Endothelial cell of umbilical vein (primary cell): Measurements from ENCODE around the gene SLC22A6. TPM values are rescaled to one million over a fixed set of nuclear protein-coding genes. Genes with fewer than 3 reads are reported as not detected.

Experiments used
- BruUV-seq: library from RNA; stranded (reverse); fragments of 400-500 nt; replicated peaks from 2 replicates; lab custom pipeline; 2021; lab: Mats Ljungman, UMichigan
- CTCF ChIA-PET: fragments of 300-600, 350-600 bp; sonication (Branson Sonifier 250); formaldehyde crosslinking; loops from one replicate; lab custom pipeline; 2021; ENCODE audit warnings: antibody characterized with exemption, inconsistent platforms; lab: Charles Lee
- POLR2A ChIA-PET: fragments of 300-600, 350-600 bp; sonication (Branson Sonifier 250); formaldehyde crosslinking; loops from one replicate; lab custom pipeline; 2021; ENCODE audit warnings: antibody characterized with exemption, inconsistent platforms; lab: Charles Lee
- DNase-seq: peaks from one replicate; pipeline ENCODE4 v3.0.0-alpha.2; 2011; ENCODE audit warnings: low read depth, low spot score
- FAIRE-seq: peaks from 2 replicates; lab custom pipeline; 2011; peaks lifted over from hg19 to GRCh38; lab: Jason Lieb, UNC
- H2AFZ ChIP-seq: 2 replicates; pipeline ENCODE4 v1.6.0; 2012; ENCODE audit warnings: low read depth, low read length, control low read depth, inconsistent platforms
- H3K27ac ChIP-seq: 2 replicates; pipeline ENCODE4 v1.5.1; 2011; ENCODE audit warnings: low read depth, mild to moderate bottlenecking, control low read depth, low read length, moderate library complexity; ENCODE audit not compliant: insufficient read depth
- H3K27me3 ChIP-seq, 2 experiments: 2 replicates each; pipeline versions ENCODE4 v1.6.0 to v1.6.1; 2011; ENCODE audit warnings: low read length in 2 of 2, mixed read lengths in 1 of 2; ENCODE audit not compliant: control insufficient read depth in 2 of 2, insufficient read depth in 2 of 2
- H3K36me3 ChIP-seq, 2 experiments: 2 replicates in 1 of 2; 3 replicates in 1 of 2; pipeline ENCODE4 v1.5.1; 2011; ENCODE audit warnings: low read length in 2 of 2, mild to moderate bottlenecking in 1 of 2, moderate library complexity in 1 of 2; ENCODE audit not compliant: control insufficient read depth in 2 of 2, insufficient read depth in 2 of 2; ENCODE audit errors: extremely low read depth in 1 of 2
- H3K4me1 ChIP-seq: 3 replicates; pipeline ENCODE4 v1.5.1; 2011; ENCODE audit warnings: mild to moderate bottlenecking, low read length; ENCODE audit not compliant: control insufficient read depth, insufficient read depth; ENCODE audit errors: extremely low read depth
- H3K4me2 ChIP-seq: 2 replicates; pipeline ENCODE4 v1.6.1; 2011; ENCODE audit warnings: low read length, control low read depth, mixed read lengths; ENCODE audit not compliant: insufficient read depth
- H3K4me3 ChIP-seq, 3 experiments: fragments of 200-600 bp in 1 of 3; sonication (generic), shearing (Covaris generic) in 1 of 3; replicated peaks in 1 of 3; 2 replicates each; pipeline ENCODE4 v1.5.1; 2011 to 2016; ENCODE audit warnings: control low read depth in 3 of 3, low read length in 3 of 3, mild to moderate bottlenecking in 2 of 3, inconsistent platforms in 1 of 3, low read depth in 1 of 3, moderate library complexity in 1 of 3; ENCODE audit not compliant: insufficient read depth in 1 of 3
- H3K79me2 ChIP-seq: 2 replicates; pipeline ENCODE4 v1.6.0; 2012; ENCODE audit warnings: low read length, inconsistent platforms; ENCODE audit not compliant: control insufficient read depth, insufficient read depth
- H3K9ac ChIP-seq: replicated peaks from 2 replicates; pipeline ENCODE3; 2011; ENCODE audit warnings: low read length, control low read depth; ENCODE audit not compliant: insufficient read depth; ENCODE audit errors: extremely low read depth
- H3K9me1 ChIP-seq: replicated peaks from 3 replicates; pipeline ENCODE4 v1.6.0; 2011; ENCODE audit warnings: mild to moderate bottlenecking, low read length; ENCODE audit not compliant: control insufficient read depth, insufficient read depth; ENCODE audit errors: extremely low read depth
- H3K9me3 ChIP-seq: replicated peaks from 2 replicates; pipeline ENCODE4 v1.5.1; 2012; ENCODE audit warnings: low read length, inconsistent platforms; ENCODE audit not compliant: control insufficient read depth, insufficient read depth
- H4K20me1 ChIP-seq: replicated peaks from 2 replicates; pipeline ENCODE3; 2011; ENCODE audit warnings: mild to moderate bottlenecking, low read length; ENCODE audit not compliant: control insufficient read depth, insufficient read depth; ENCODE audit errors: extremely low read depth
- CTCF ChIP-seq, 2 donors: IDR thresholded peaks; 1 replicate in 1 of 2; 2 replicates in 1 of 2; pipeline ENCODE4 v1.5.1; 2011; ENCODE audit warnings: low read length in 2 of 2, mild to moderate bottlenecking in 2 of 2, moderate library complexity in 2 of 2, control low read depth in 1 of 2, inconsistent platforms in 1 of 2, low read depth in 1 of 2; ENCODE audit not compliant: insufficient read depth in 1 of 2; ENCODE audit errors: extremely low read depth in 1 of 2
- EZH2 ChIP-seq: IDR thresholded peaks from 2 replicates; pipeline ENCODE4 v1.6.1; 2012; ENCODE audit warnings: borderline replicate concordance, low read depth, mild to moderate bottlenecking, moderate library complexity, low read length, inconsistent platforms; ENCODE audit not compliant: severe bottlenecking
- FOS ChIP-seq: IDR thresholded peaks from 2 replicates; pipeline ENCODE4 v1.6.1; 2011; ENCODE audit warnings: mild to moderate bottlenecking, low read length, moderate library complexity, borderline replicate concordance; ENCODE audit not compliant: insufficient read depth
- GATA2 ChIP-seq: IDR thresholded peaks from 2 replicates; pipeline ENCODE4 v1.7.0; 2011; ENCODE audit warnings: low read depth, mild to moderate bottlenecking, moderate library complexity, mixed read lengths, low read length; ENCODE audit not compliant: insufficient read length, insufficient read depth
- JUN ChIP-seq: IDR thresholded peaks from 2 replicates; pipeline ENCODE4 v1.6.1; 2011; ENCODE audit warnings: borderline replicate concordance, low read depth; ENCODE audit not compliant: insufficient read length, insufficient read depth
- MAX ChIP-seq: IDR thresholded peaks from 2 replicates; pipeline ENCODE4 v1.6.1; 2011; ENCODE audit not compliant: insufficient read depth, insufficient read length
- MYC ChIP-seq: IDR thresholded peaks from one replicate; pipeline ENCODE4 v1.6.1; 2011; ENCODE audit warnings: mild to moderate bottlenecking, low read depth, low read length
- POLR2A ChIP-seq: IDR thresholded peaks from 2 replicates; pipeline ENCODE4 v1.6.1; 2012; ENCODE audit warnings: low read depth, mild to moderate bottlenecking, control low read depth, low read length
- POLR2AphosphoS5 ChIP-seq: IDR thresholded peaks from 2 replicates; pipeline ENCODE4 v1.6.1; 2012; ENCODE audit warnings: low read depth, mild to moderate bottlenecking, control low read depth, low read length, moderate library complexity; ENCODE audit not compliant: insufficient read depth
- dilution Hi-C: fragments of 300-500 bp; cut with MboI; formaldehyde crosslinking; loops from one replicate; pipeline ENCODE4 v1.15.0; 2019; ENCODE audit warnings: low sequenced_read_pairs; ENCODE audit not compliant: extremely low pct_ligation_motif_present
- intact Hi-C: fragments of 100-400 bp; cut with micrococcal nuclease; formaldehyde crosslinking; loops from one replicate; pipeline ENCODE4 v1.10.0; 2022
- polyA plus RNA-seq, 4 experiments: library from polyadenylated mRNA; depleted of rRNA in 3 of 4; stranded (reverse) in 3 of 4; unstranded in 1 of 4; fragments of >200 nt; gene quantifications; 2 replicates each; pipeline versions ENCODE4 v1.2.1 to v1.2.3, GENCODE V29; 2011 to 2012; ENCODE audit warnings: missing spikeins in 1 of 4
- total RNA-seq: library from RNA; stranded (reverse); gene quantifications from 2 replicates; pipeline ENCODE4 v1.2.3, GENCODE V29; 2021

The SLC22A6 gene
- total and polyA plus RNA-seq, 2 donors (not counting 3 experiments of a cell fraction or from before 2014, with no cell fraction given): not detected

GRCh38 chr11:62962391-62962790, 22.4 kb downstream of the SLC22A6 start:
- no peaks in the 10 kb centered on the region for H3K9me3 ChIP-seq
- H3K4me2 ChIP-seq: no peak overlapping the region
- TF ChIP-seq POLR2A (no peak), JUN (no peak), EZH2 (no peak), CTCF (IDR thresholded peaks at IDR 0.05; ENCODE audit: extremely low read depth in 1 of 2, insufficient read depth in 1 of 2, low read depth in 1 of 2, low read length in 2 of 2) (no peak), POLR2AphosphoS5 (no peak)
- no TSS peak for BruUV-seq
- dilution Hi-C loops: no loop called here
- no peak for DNase-seq
- POLR2A ChIA-PET: no interaction called here
- H2AFZ ChIP-seq: no peak overlapping the region
- peaks cover 0 to 5% of the 10 kb centered on the region in 2 experiments for H3K27me3 ChIP-seq
- no peak overlapping the region for H3K9ac ChIP-seq
- FAIRE-seq: no peak
- CTCF ChIA-PET: interaction anchor here (0.7 to 1.1 kb wide), 2 partner anchors 16 to 56 kb away, joined by 3 to 5 read pairs; no protein-coding TSS in a partner anchor
- intact Hi-C loops: no loop called here
- no peaks in the 10 kb centered on the region for H3K9me1 ChIP-seq
- no peaks in the 10 kb centered on the region for H3K36me3 ChIP-seq
- no peaks in the 10 kb centered on the region for H4K20me1 ChIP-seq
- no peak overlapping the region for H3K27ac ChIP-seq
- H3K4me3 ChIP-seq: no peak overlapping the region
- no peaks in the 10 kb centered on the region for H3K79me2 ChIP-seq
- H3K4me1 ChIP-seq: no peaks in the 10 kb centered on the region

GRCh38 chr11:62961017-62961570, 23.7 kb downstream of the SLC22A6 start:
- no TSS peak for BruUV-seq
- no peak overlapping the region for H2AFZ ChIP-seq
- H3K27ac ChIP-seq: no peak overlapping the region
- CTCF ChIA-PET: no interaction called here
- dilution Hi-C loops (no loop called here), intact Hi-C loops (no loop called here)
- POLR2A ChIA-PET: no interaction called here
- no peak for FAIRE-seq
- H3K79me2 ChIP-seq: no peaks in the 10 kb centered on the region
- no peak overlapping the region for H3K9ac ChIP-seq
- H3K4me3 ChIP-seq: no peak overlapping the region
- DNase-seq: no peak
- H3K27me3 ChIP-seq: peaks cover 0 to 2% of the 10 kb centered on the region in 2 experiments
- H3K9me1 ChIP-seq: no peaks in the 10 kb centered on the region
- no peaks in the 10 kb centered on the region for H4K20me1 ChIP-seq
- no peak overlapping the region for H3K4me2 ChIP-seq
- H3K36me3 ChIP-seq: no peaks in the 10 kb centered on the region
- no peaks in the 10 kb centered on the region for H3K9me3 ChIP-seq
- H3K4me1 ChIP-seq: no peaks in the 10 kb centered on the region
- no peak for TF ChIP-seq CTCF (IDR thresholded peaks at IDR 0.05; ENCODE audit: extremely low read depth in 1 of 2, insufficient read depth in 1 of 2, low read depth in 1 of 2, low read length in 2 of 2)
- no peak for TF ChIP-seq GATA2
- TF ChIP-seq MYC: no peak
- no peak for TF ChIP-seq EZH2
- no peak for TF ChIP-seq JUN
- no peak for TF ChIP-seq FOS
- TF ChIP-seq MAX: no peak
- TF ChIP-seq POLR2A: no peak
- no peak for TF ChIP-seq POLR2AphosphoS5
